GM12878 (cell line): Measurements from ENCODE around the gene TTR. TPM values are rescaled to one million over a fixed set of nuclear protein-coding genes. Genes with fewer than 3 reads are reported as not detected.

ENCODE experiments used
- ATAC-seq: fragments of 200-7000 bp; cut with Tn5 transposase; 3 replicates; pipeline ENCODE4 v1.9.1; 2020; ENCODE audit warnings: mild to moderate bottlenecking, moderate library complexity
- BruUV-seq: library from RNA; stranded (reverse); fragments of 400-500 nt; replicated peaks from 2 replicates; lab custom pipeline; 2021; lab: Mats Ljungman, UMichigan
- CTCF ChIA-PET: fragments of 300-600 bp; sonication (Branson Sonifier 250); formaldehyde crosslinking; extraction: SDS; loops from one replicate; lab custom pipeline; 2021; ENCODE audit warnings: inconsistent platforms; lab: Yijun Ruan, JAX
- POLR2A ChIA-PET: fragments of 350-600 bp; formaldehyde crosslinking; extraction: SDS; loops from one replicate; lab custom pipeline; 2021; ENCODE audit warnings: inconsistent platforms; lab: Charles Lee
- RAD21 ChIA-PET: fragments of 300-600 bp; sonication (Branson Sonifier 250); formaldehyde crosslinking; loops from one replicate; lab custom pipeline; 2023; ENCODE audit warnings: antibody characterized with exemption; ENCODE audit not compliant: unreplicated experiment; lab: Charles Lee
- SMC1A ChIA-PET: fragments of 300-600 bp; sonication (Branson Sonifier 250); formaldehyde crosslinking; loops from one replicate; lab custom pipeline; 2023; ENCODE audit not compliant: unreplicated experiment, uncharacterized antibody; lab: Charles Lee
- DNase-seq: peaks from one replicate; pipeline ENCODE4 v3.0.0-alpha.2; 2011; ENCODE audit warnings: low read depth, low spot score
- FAIRE-seq: peaks from 3 replicates; lab custom pipeline; 2011; peaks lifted over from hg19 to GRCh38; lab: Jason Lieb, UNC
- H2AFZ ChIP-seq: 2 replicates; pipeline ENCODE4 v1.6.0; 2011; ENCODE audit warnings: low read depth, low read length, control low read depth; ENCODE audit not compliant: control insufficient read depth
- H3K27ac ChIP-seq: 2 replicates; pipeline ENCODE4 v1.5.1; 2011; ENCODE audit warnings: control low read depth; ENCODE audit not compliant: control insufficient read depth, insufficient read depth
- H3K27me3 ChIP-seq, 2 experiments: replicated peaks in 1 of 2; 2 replicates each; pipeline versions ENCODE4 v1.6.0 to v1.6.1; 2011; ENCODE audit warnings: low read length in 1 of 2; ENCODE audit not compliant: control insufficient read depth in 2 of 2, insufficient read depth in 2 of 2
- H3K36me3 ChIP-seq, 2 experiments: 2 replicates each; pipeline ENCODE4 v1.5.1; 2011; ENCODE audit warnings: low read length in 1 of 2; ENCODE audit not compliant: control insufficient read depth in 2 of 2, insufficient read depth in 2 of 2
- H3K4me1 ChIP-seq: 2 replicates; pipeline ENCODE4 v1.6.1; 2011; ENCODE audit warnings: mild to moderate bottlenecking, low read length, moderate library complexity, mixed read lengths; ENCODE audit not compliant: control insufficient read depth, insufficient read depth
- H3K4me2 ChIP-seq: 2 replicates; pipeline ENCODE4 v1.6.0; 2011; ENCODE audit warnings: control low read depth; ENCODE audit not compliant: control insufficient read depth, insufficient read depth
- H3K4me3 ChIP-seq: fragments of 200-600 bp; sonication (generic); 2 replicates; pipeline ENCODE4 v1.5.1; 2016
- H3K79me2 ChIP-seq: 2 replicates; pipeline ENCODE4 v1.6.0; 2011; ENCODE audit warnings: low read length; ENCODE audit not compliant: control insufficient read depth, insufficient read depth
- H3K9ac ChIP-seq: 2 replicates; pipeline ENCODE4 v1.8.0; 2011; ENCODE audit warnings: low read length, control low read depth, mixed read lengths; ENCODE audit not compliant: control insufficient read depth, insufficient read depth
- H3K9me3 ChIP-seq: replicated peaks from 3 replicates; pipeline ENCODE4 v1.5.1; 2011; ENCODE audit warnings: mild to moderate bottlenecking, low read length; ENCODE audit not compliant: control insufficient read depth, insufficient read depth
- H4K20me1 ChIP-seq: 2 replicates; pipeline ENCODE4 v1.6.0; 2011; ENCODE audit not compliant: control insufficient read depth, insufficient read depth
- CBX5 ChIP-seq: sonication (generic); IDR thresholded peaks from 2 replicates; pipeline ENCODE4 v1.6.1; 2016; ENCODE audit warnings: low read depth, moderate library complexity, mild to moderate bottlenecking, inconsistent platforms
- CHD4 ChIP-seq: fragments of 200-600 bp; sonication (generic); IDR thresholded peaks from 2 replicates; pipeline ENCODE4 v1.6.1; 2016; ENCODE audit warnings: mild to moderate bottlenecking
- DPF2 ChIP-seq: fragments of 450-650 bp; IDR thresholded peaks from 2 replicates; pipeline ENCODE4 v1.6.1; 2017; ENCODE audit warnings: mild to moderate bottlenecking
- EP300 ChIP-seq, 2 experiments: fragments of 150-350 bp in 1 of 2; IDR thresholded peaks; 2 replicates each; pipeline ENCODE4 v1.6.1; 2011 to 2012; ENCODE audit warnings: low read depth in 2 of 2, low read length in 2 of 2, borderline replicate concordance in 1 of 2, improper control_type of control experiment in 1 of 2, inconsistent platforms in 1 of 2; ENCODE audit not compliant: control insufficient read depth in 1 of 2
- IKZF2 ChIP-seq, 2 experiments: fragments of 450-650 bp; IDR thresholded peaks; 2 replicates each; pipeline ENCODE4 v1.6.1; 2017; ENCODE audit warnings: mild to moderate bottlenecking in 2 of 2, moderate library complexity in 2 of 2
- NR2C2 ChIP-seq: IDR thresholded peaks from 2 replicates; pipeline ENCODE4 v1.6.1; 2011; ENCODE audit warnings: borderline replicate concordance, low read depth; ENCODE audit not compliant: control insufficient read depth, insufficient read length
- POU2F2 ChIP-seq: IDR thresholded peaks from 3 replicates; pipeline ENCODE4 v1.6.1; 2011; ENCODE audit warnings: low read depth, mild to moderate bottlenecking, low read length, borderline replicate concordance
- TAF1 ChIP-seq: IDR thresholded peaks from 2 replicates; pipeline ENCODE4 v1.6.1; 2011; ENCODE audit warnings: mild to moderate bottlenecking, low read depth, low read length, borderline replicate concordance
- TCF12 ChIP-seq: IDR thresholded peaks from 2 replicates; pipeline ENCODE4 v1.6.1; 2011; ENCODE audit warnings: low read depth, mild to moderate bottlenecking, low read length
- WGBS: methylation state at CpG from one replicate; pipeline ENCODE4 v1.1.6; 2016; ENCODE audit warnings: low lambda C conversion rate; ENCODE audit not compliant: insufficient replicate concordance, insufficient coverage; ENCODE audit errors: missing lambda C conversion rate; 5-methylcytosine and 5-hydroxymethylcytosine counted together
- in situ Hi-C: fragments of 300-500 bp; cut with MboI; formaldehyde crosslinking; loops from 9 replicates; pipeline ENCODE4 v1.14.3; 2018; ENCODE audit warnings: mixed read lengths
- intact Hi-C: fragments of 100-400 bp; cut with micrococcal nuclease; formaldehyde crosslinking; loops from one replicate; pipeline ENCODE4 v1.14.2; 2022; ENCODE audit not compliant: unreplicated experiment
- polyA plus RNA-seq, 11 experiments: library from polyadenylated mRNA; depleted of rRNA in 4 of 11; unstranded in 6 of 11; stranded (reverse) in 5 of 11; fragments of >200 nt; fragmentation: Nextera tagmentation in 4 of 11; fragmentation: Illumina TruSeq in 1 of 11; extraction: Ambion mirVana in 4 of 11; extraction: Trizol in 1 of 11; gene quantifications; 1 replicate in 1 of 11; 2 replicates in 10 of 11; pipeline versions ENCODE4 v1.2.1 to v1.2.3, GENCODE V29; 2011 to 2016; ENCODE audit warnings: inconsistent platforms in 2 of 11, missing spikeins in 2 of 11, low read depth in 1 of 11
- total RNA-seq, 4 experiments: library from RNA; depleted of rRNA in 3 of 4; stranded (reverse); fragments of >200 nt in 3 of 4; fragmentation: Illumina TruSeq in 1 of 4; extraction: Trizol in 1 of 4; gene quantifications; 2 replicates each; pipeline versions ENCODE4 v1.2.1 to v1.2.3, GENCODE V29; 2013 to 2021
- TF ChIP-seq, protein P1 (sequence below): IDR thresholded peaks from 2 replicates; pipeline ENCODE4 v1.6.1; 2012; ENCODE audit warnings: low read depth, low read length, improper control_type of control experiment

TTR gene
- total and polyA plus RNA-seq, 10 of the 15 experiments (the other 5 are each of a cell fraction or from before 2014, with no cell fraction given): 0.05 to 1.2 TPM; not detected in 8

DNA sequence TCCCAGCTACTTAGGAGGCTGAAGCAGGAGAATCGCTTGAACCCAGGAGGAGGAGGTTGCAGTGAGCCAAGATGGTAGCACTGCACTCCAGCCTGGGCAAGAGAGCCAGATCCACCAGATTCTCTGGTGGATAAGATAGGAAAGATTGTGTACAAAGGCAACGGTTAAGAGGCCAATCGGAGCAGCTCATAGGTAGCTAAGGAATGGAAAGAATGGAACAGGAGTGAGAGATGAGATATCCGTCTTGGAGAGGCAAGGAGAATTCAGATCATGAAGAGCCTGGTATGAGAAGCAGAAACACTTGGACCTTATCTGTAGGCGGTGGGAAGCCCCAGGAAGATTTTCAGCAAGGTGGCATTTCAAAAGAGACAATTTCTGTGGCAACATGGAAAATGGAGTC, 27.1 kb downstream of the TTR start:
- RAD21 ChIA-PET: interaction anchor here (1.0 kb wide), 1 partner anchor 28 kb away, joined by 3 read pairs; no protein-coding TSS in a partner anchor
- TF ChIP-seq CHD4: no peak
- TF ChIP-seq EP300 (IDR thresholded peaks at IDR 0.05; ENCODE audit: borderline replicate concordance in 1 of 2, control insufficient read depth in 1 of 2, low read depth in 2 of 2, low read length in 2 of 2): no peak
- TF ChIP-seq POU2F2: no peak
- TF ChIP-seq CBX5: no peak
- TF ChIP-seq, protein P1, sequence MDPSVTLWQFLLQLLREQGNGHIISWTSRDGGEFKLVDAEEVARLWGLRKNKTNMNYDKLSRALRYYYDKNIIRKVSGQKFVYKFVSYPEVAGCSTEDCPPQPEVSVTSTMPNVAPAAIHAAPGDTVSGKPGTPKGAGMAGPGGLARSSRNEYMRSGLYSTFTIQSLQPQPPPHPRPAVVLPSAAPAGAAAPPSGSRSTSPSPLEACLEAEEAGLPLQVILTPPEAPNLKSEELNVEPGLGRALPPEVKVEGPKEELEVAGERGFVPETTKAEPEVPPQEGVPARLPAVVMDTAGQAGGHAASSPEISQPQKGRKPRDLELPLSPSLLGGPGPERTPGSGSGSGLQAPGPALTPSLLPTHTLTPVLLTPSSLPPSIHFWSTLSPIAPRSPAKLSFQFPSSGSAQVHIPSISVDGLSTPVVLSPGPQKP: no peak
- TF ChIP-seq TAF1: no peak
- TF ChIP-seq DPF2: no peak
- no peak for TF ChIP-seq NR2C2
- no peak for TF ChIP-seq TCF12
- TF ChIP-seq IKZF2 (IDR thresholded peaks at IDR 0.05): no peak
- Histone ChIP-seq H3K4me3 (no peak overlapping the region), H3K9ac (no peak overlapping the region), H3K36me3 (no peaks in the 10 kb centered on the region), H3K9me3 (no peaks in the 10 kb centered on the region), H3K79me2 (no peaks in the 10 kb centered on the region), H3K27me3 (no peaks in the 10 kb centered on the region), H3K27ac (no peak overlapping the region), H2AFZ (no peak overlapping the region), H3K4me1 (no peaks in the 10 kb centered on the region), H4K20me1 (no peaks in the 10 kb centered on the region), H3K4me2 (no peak overlapping the region)
- intact Hi-C loops: no loop called here
- POLR2A ChIA-PET: no interaction called here
- DNase-seq (no peak), ATAC-seq (no peak), FAIRE-seq (no peak)
- BruUV-seq: no TSS peak
- SMC1A ChIA-PET: interaction anchor here (0.6 to 1.3 kb wide), 5 partner anchors 25 to 84 kb away, joined by 3 to 4 read pairs (median 3); no protein-coding TSS in a partner anchor
- CTCF ChIA-PET: interaction anchor here (0.6 kb wide), 1 partner anchor 207 kb away, joined by 3 read pairs; no protein-coding TSS in a partner anchor
- WGBS: 96% methylated on average over 5 of the region's 5 CpGs
- in situ Hi-C loops: no loop called here
